Stimulated activated CD4-positive, alpha-beta T cell treated with anti-CD3 and anti-CD28 coated beads, Interleukin-12 subunit alpha, Interleukin-12 subunit beta, amount 100 ng/mL, for 4 hours (primary cell): ENCODE measurements around the gene ASB6.
A peak's percentile ranks its signal among the peaks of the same experiment; 100 is the strongest.

Experiments used
- DNase-seq: peaks from one replicate; pipeline ENCODE4 v3.0.0-alpha.2; 2020

Gene ASB6

DNA sequence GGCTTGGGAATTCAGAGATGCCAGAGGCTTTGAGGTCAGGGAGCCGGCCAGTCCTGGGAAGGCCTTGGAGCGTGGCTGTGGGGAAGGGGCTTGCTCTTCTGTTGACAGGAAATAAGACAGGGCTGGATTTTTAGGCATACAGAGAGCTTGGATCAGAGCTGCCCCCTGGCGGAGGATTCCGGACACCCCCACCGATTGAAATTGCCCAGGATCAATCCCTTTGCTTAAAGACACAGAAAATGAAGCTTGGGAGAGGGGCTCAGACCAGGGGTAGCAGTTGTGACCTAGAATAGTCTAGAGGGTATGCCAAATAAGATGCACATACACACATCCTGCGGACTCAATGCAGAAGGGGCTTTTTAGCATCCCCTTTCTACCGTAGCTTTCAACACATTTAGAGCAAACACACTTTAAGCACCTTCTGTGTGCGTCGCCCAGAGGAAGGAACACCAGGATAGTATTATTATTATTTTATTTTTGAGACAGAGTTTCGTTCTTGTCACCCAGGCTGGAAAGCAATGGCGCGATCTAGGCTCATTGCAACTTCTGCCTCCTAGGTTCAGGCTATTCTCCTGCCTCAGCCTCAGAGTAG lies 17.7 kb downstream of the ASB6 start:
- DNase-seq = peak; percentile 72

DNA sequence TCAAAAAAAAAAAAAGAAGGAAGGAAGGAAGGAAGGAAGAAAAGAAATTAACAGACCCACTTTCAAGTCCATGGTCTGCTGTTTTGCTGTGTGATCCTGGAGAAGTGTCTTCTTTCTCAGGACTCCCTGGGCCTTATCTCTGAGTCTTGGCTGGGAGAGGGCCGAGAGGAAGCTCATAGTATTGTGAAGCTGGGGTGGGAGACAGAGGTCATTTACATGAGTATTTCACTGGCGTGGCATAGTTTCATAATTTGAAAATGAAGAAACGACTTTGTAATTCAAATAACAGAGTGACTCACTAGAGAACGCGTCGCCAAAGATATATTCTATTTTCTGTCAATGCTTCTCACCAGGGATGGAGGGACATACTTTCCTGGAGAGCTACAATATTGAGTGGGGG lies 18.6 kb downstream of the ASB6 start:
- no peak for DNase-seq

DNA sequence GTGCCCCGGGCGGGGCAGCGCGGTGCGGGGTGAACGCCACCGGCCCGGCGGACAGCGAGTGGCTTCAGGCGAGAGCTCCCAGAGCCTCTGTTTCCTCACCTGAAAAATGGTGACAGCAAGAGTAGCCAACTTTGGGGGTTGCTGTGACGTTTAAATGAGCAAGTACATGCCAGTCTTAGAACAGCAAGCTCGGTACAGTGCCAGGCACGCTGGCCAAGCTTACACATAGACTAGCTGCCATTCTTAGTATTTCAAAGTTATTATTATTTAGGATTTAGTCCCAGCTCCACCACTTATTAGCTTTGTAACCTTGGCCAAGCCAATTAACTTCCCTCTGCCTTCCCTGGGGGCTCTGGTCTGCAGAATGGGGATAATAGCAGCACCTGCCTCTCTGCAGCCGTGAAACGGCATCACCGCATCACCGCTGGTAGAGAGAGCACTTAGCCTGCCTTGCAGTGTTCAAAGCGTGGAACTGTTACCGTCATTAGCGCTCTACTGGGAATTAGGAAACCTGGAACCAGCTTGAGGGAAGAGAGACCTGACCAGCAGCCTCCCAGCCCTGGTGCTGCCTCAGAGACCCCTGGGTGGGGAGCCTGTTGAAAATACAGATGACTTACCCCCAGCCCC lies 21.2 kb downstream of the ASB6 start, which contains the start of gene C9orf50:
Gene C9orf50, minus strand, starts transcription at position 433 of the 627 bp plus-strand sequence. CDS start 527 bp downstream, outside the sequence.
- no peak for DNase-seq

DNA sequence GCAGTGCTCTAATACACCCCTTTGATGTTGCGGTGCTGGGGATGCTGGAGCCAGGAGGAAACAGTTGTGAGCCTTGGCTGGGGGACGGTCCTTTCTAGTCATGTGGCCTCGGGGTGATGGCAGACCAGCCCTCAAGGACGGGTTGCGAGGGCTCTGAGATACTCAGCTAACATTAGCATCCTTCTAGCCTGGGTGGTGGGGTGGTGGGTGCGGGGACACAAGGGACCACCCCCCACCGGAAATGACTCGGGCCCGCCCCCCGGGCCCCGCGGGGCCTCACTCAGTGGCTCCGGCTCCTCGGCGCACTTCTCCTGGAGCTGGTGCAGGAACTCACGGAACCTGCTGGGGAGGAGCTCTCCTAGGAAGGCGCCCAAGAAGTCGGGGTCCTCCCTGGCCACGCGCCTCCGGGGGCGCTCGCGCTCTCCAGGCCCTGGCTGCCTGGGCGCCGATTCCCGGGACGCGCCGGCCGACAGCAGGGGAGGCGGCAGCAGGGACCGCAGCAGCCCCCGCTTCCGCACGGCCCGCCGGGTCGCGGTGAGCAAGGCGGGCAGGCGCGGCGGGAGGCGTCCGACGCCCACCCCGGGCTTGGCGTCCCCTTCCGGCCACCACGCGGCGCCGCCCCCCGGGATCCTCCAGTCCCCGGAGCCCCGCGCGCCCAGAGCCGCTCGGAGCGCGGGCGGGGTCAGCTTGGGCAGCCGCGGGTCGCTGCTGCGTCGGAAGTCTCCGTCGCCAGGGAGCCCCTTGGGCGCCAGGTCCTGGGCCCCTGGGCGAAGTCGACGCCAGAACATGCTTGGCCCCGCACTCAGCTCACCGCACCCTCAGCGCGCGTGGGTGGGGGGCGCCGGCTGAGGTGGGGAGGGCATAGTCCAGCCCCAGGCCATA lies 21.9 kb downstream of the ASB6 start:
- no peak for DNase-seq

DNA sequence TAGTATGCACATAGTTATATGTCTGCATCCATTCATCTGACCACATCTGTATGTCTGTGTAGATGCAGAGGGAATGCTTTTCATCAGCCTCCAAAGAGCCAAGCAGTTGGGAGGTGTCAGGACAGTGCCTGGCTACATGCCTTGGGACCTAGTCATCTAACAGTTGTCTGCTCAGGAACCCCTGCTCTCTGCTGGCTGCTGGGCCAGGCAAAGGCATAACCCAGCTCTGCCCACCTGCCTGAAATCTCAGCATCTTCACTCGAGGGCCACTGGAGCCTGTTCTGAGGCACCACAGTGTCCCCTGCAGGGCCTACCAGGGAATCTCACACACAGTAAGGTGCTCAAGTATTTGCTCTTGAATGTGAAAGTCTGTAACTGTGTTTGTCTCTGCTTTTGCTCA lies 24.8 kb downstream of the ASB6 start:
- DNase-seq = no peak

DNA sequence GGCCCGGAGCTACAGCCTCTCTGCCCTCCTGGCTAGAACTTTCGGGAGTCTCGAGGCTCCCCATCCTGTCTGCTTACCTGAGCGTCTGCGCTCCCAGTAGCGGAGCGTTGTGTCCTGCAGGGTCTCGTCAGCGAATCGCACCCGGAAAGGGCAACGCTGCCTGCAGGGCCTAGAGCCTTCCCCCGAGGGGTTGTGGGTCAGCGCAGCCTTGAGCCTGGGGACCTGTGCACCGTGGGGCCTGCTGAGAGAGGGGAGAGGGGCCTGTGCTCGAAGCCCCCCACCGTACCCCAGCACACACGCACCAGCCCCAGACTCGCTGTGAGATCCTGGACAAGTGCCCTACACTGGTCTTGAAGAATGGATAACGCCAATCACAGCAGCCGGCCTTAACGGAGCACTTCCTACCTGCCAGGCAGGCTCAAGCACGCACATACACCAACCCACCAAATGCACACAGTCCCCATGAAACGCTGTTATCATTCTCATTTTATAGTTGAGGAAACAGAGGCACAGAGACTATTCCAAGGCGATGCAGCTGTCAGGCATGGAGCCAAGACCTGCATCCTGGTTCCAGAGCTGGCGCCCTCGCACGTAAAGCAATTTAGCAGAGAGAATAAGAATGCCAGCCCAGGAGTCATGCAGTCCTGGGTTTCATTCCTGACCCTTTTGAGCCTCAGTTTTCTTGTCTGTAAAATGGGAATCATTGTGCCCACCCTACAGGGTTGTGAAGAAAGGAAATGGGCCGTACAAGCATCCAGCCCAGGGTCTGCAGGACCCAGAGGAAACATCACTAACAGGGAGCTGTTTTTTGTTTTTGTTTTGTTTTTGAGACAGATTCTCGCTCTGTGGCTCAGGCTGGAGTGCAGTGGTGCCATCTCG lies 26.3 kb downstream of the ASB6 start:
- no peak for DNase-seq

DNA sequence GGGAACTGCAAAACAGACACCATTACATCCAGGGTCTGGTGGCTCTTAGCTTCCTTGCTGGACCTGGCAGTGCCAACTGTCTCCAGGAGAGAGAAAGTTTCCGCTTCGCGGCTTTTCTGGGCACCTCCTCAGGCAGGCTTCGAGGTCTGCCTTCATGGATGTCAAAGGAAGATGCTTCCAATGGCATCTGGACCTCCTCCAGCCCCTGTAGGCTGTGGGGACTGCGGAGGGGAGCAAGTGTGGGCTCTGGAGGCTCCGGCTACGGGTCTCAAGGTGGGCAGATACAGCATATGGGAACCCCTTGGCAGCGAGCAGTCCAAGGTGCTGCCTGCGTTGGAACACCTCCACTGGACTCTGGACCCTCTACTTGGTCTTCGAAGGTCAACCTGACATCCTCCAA lies 27.0 kb downstream of the ASB6 start:
- no peak for DNase-seq

DNA sequence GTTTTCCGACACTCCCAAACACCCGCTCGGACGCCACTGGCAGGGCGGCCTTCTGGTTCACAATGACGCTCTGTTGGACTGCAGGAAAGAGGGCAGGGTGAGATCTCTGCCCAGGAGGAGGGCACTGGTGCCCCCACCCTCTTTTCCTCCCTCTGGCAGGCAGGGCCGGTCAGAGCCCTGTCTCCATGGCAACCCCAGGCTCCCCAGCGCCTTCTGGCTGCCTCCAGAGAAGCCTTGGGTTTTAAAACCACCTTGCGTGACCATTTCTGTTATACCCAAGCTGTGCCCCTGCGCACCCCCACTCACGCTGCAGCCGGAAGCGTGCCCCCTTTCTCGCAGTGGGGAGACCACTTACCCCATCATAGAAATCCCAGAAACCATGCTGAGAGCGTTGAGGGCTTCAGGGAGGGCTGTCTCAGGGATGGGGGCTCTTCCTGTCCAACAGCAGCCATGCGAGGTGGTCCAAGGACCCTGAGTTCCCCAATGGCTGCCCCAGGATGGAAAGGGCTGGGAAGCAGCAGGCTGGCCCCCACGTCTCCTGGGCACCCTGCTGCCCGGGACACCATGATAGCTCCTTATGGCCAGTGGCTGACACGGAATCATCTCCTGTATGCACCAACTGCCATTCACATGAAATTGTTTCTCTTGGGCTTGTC lies 28.3 kb downstream of the ASB6 start:
- DNase-seq = no peak

DNA sequence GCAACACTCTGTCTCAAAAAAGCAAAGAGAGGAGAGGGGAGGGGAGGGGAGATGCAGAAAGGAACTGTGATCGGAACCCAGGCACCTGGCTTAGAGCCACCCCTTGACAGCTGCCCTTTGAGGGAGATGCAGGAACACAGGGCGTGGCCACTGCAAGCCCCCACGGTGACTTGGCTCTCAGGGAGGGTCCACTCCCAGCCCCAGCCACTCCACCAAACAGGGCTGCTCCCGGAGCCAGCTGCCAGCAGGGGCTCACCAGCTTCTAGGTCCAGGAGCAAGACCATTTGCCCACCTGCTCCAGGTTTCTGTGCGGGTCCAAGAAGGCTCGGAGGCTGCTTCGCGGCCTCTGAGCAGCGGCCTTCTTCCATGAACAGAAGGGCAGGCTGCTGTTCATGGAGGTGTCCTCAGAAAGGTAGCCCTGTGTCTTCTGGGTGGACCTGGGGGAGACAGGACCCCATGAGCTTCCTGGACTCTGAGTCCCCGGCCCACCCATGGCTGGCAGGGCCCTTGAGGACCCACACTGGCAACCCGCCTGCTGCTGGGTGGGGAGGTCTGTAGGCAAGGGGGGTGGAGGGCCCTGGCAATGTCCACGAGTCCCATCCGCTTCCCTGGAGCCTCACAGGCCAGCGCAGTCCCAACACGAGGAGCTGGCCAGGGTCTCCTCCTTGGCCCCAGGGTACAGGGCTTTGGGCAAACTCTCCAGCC lies 29.0 kb downstream of the ASB6 start:
- DNase-seq = no peak

DNA sequence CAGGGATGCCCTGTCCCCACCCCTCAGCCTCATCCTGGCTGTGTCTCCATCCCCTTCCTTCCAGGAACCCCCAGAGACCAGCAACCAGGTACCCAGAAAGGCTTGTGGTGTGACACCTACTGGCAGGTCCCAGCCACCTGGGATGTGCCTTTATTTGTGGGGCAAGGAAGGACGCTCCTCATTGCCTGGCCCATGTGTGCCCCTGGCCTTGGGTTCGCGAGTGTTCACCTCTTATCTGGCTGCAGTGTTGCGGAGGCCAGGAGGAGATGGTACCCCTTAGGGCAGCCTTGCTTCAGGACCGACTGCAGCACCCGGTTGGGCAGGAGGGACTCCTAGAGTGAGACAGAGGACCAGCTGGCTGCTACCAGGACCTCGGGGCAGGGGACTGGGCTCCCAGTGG lies 29.8 kb downstream of the ASB6 start:
- no peak for DNase-seq

DNA sequence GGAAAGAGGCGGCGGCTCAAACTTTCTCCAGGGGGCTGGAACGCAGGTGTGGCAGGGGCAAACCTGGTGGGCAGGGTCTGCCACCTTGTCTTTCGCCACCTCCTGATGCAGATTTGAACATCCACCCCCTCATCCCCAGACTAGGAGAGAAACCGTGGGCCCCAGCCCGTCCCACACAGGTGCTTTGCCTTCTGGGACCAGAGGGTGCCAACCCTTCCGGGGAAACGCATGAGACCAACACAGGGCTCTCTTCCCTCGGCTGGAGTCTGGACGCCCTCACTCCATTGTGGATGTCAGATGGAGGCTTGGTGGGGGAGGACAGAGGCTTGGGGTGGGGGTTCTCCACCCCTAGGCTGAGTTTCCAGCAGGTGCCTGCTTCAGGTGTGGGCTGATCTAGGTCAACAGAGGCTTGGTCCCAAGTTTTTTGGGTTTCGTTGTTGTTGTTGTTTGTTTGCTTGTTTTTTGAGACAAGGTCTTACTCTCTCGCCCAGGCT lies 30.6 kb downstream of the ASB6 start:
- no peak for DNase-seq

DNA sequence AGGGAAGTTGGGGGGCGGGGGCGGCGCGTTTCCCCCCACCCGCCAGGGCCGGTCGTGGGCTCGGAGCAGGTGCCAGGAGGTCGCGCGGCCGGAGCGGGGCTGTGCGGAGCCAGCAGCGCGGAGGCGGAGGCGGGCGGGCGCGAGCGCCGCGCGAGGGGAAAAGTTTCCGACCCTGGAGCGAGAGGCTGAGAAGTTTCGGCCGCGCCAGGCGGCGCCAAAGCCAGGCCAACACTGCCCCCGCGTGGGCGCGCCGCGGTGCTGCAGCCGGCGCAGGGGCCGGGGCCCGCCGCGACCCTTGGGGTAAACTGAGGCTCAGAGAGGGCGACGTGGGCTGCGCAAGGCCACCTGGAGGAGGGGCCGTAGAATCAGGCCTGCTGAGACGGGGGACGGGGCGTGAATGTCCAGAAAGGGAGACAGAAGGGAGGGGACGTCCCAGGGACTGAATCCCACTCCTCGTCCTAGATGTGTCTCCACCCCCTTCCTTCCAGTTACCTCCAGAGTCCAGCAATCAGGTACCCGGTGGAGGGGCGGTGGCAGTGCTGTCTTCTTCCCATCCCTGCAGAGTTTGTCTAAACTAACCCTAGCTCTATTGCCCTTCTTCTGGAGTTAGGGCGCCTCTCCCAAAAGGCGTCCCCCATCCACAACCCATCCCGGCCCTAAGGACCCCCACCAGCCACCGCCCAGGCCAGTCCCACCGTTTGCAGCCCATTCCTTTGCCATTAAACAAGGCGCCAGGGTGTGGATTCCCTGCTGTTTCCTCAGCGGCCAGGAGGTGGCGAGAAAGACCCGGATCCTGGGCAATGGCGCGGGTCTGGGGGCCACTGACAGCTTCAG lies 31.3 kb downstream of the ASB6 start:
- peak; percentile 70 for DNase-seq

DNA sequence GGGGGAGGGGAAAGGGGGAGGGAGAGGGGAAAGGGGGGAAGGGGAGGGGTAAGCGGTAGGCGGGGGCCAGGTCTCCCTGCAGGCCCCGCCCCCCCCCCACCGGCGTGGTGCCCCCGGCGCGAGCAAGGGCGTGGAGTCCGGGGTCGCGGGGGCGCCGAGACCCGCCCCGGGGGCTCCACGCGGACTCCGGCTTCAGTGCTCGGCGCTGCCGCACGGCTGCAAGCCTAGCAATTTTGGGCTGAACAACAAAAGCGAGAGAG lies 31.8 kb downstream of the ASB6 start:
- DNase-seq = no peak

DNA sequence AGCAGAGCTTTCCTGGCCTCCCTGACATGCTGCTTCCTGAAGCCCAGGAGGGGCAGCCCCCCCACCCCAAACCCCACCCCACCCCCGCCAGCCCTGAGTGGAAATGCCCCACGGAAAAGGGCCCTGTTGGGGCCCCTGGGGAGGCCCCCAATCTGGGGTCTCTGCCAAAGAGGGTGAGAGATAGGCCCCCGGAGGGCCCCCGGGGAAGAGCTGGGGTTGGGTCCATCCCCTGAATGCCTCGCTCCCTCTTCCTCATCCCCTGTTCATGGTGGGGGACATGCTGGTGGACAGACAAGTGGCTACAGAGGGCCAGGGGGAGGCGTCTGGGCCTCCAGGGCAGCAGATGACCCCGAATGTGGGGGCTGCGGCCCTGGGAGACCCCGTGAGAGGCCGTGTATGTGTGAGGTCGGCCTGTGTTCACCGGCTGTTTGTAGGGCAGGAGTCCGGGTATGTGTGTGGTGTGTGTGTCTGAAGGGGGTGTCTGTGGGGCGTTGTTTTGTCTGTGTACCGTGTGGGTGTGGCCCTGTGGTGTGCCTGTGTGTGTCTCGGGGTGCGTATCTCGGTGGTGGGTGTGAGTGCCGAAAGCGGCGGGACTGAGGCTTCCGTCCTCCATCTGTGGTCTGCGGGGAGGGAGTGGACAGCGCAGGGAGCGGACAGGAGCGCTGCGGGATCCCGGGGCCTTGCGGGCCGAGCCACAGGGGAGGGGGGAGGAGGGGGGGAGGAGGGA lies 32.3 kb downstream of the ASB6 start:
- no peak for DNase-seq

DNA sequence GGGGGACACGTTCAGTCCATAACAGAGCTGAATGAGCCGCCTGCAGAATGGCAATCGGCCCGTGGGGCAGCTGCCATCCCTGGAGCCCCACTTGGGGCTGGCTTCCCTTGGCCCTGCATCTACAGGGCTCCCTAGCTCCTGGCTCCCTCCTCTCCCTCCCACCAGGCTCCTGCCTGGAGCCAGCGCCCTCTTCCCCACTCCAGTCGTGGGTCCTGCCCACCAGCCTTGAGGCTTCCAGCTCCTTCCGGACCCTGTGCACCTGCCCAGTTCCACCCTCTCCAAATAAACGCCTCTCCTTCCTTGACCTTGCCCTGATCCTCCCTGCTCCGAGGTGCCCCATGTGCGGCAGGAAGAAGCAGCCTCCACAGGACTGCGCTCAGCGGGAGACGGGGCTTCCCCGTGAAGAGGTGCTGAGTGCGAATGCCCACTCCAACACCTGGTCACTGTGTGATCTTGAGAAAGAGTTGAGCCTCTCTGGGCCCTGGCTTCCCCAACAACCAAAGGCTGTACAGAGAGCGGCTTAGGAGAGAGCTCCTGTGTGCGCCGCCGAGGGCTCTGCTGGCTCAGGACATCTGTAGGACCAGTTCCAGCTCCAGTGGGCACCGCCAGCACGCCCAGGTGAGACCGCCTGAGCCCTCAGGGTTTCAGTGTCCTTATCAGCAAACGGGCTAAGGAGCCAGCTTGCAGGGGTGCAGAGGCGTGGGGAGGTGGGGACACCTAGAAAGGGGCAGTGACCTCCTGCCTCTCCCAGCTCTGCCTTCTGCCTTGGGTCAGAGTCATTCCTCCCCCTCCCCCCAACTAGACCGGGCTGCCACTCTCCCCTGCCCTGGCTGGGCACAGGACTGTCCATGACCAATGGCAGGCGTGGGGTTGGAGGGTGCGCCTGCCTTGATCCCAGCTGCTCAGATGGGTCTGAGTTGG lies 33.1 kb downstream of the ASB6 start:
- no peak for DNase-seq

DNA sequence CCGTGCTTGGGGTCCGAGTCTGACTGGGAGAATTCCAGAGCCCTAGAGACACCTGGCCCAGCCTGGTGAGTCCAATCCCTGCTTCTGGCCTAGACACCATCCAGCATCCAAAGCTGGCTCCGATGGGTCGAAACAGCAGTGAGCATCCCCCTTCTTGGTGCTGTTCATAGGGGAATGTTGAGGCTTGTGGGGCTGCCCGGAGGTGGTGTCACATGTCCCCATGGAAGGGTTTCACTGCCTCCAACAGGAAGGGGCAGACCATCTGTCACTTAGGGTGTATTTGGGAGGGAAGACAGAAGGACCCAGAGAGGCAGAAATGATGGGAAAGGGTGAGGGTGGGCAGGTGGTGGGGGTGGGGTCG lies 34.9 kb downstream of the ASB6 start:
- DNase-seq = no peak

DNA sequence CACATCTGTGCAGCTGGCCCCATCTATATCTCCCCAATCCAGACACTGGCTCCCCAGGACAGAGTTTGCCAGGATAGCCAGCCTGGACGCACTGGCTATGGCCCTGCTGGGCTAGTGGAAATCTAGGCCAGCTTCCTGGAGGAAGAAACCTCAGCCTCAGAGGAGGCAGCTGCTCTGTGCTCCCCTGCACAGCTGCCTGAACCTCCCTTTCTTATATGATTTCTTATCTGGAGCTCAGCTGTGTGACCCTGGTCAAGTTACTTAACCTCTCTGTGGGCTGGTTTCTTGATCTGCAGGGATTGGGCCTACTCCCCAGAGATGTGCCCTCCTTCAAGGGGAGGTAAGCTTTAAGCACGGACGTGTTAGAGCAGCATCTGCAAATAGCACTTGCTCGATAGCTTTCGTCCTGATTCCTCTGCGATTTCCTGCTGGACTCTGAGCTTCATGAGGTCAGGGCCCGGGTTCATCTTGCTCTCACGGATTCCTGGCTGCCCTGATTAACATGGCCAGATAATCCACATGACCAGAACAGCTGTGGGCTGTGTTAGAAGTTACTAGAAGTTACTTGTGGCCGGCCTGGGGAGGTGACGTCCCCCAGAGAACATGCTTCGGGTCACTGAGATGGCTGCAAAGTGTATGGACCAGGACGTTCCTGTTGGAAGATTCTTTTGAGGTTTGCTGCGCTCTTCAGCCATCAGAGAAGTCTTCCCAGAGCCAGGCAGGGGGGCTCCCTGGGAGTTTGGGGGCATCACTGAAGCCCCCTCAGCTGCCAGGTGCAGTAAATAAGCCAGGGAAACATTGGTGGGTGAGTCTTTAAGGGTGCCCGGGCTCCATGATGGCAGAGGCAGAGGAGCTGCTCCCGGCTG lies 35.6 kb downstream of the ASB6 start:
- no peak for DNase-seq

DNA sequence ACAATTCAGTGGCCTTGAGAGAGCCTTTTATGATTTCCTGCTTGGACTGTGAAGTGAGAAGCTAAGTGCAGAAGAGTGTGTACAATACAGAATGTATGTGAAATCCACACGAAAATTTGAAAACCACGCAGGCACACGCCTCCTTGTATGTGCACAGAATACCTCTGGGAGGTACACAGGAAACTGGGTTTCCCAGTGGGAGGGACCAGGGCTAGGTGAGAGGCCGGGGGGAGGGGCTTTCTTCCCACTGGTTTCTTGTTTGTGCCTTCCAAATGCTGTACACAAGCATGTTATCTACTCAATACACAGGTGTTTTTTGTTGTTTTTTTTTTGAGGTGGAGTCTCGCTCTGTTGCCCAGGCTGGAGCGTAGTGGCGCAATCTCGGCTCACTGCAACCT lies 37.2 kb downstream of the ASB6 start:
- DNase-seq = no peak
